Testis (tissue), 2 donors: ENCODE results near the gene SYNDIG1.

ENCODE experiments used
- CTCF ChIP-seq, 3 experiments: fragments of 450-650 bp in 2 of 3; fragments of 200-600 bp in 1 of 3; sonication (generic) in 1 of 3; IDR thresholded peaks; one replicate each; pipeline ENCODE4 v1.5.1; 2016 to 2019; ENCODE audit warnings: antibody characterized with exemption in 3 of 3, mild to moderate bottlenecking in 2 of 3, moderate library complexity in 1 of 3
- POLR2A ChIP-seq: fragments of 450-650 bp; IDR thresholded peaks from one replicate; pipeline ENCODE4 v1.6.1; 2017; ENCODE audit warnings: antibody characterized with exemption, mild to moderate bottlenecking, moderate library complexity

GRCh38 chr20:24576447-24576846 is 107.0 kb downstream of the SYNDIG1 start:
- TF ChIP-seq CTCF (IDR thresholded peaks at IDR 0.05) (no peak), POLR2A (no peak)
